ENCODE results near the gene GALNTL6.

- TF ChIP-seq SRF (IDR thresholded peaks at IDR 0.05; ENCODE audit: low read depth) (0 out of 2 replicates have a peak, but pooled peaks have one; percentile 21), CTCF (IDR thresholded peaks at IDR 0.05 in 2 of 3, conservative IDR thresholded peaks at IDR 0.05 in 1 of 3; ENCODE audit: borderline replicate concordance in 1 of 3, insufficient read depth in 1 of 3, low read depth in 2 of 3, low read length in 2 of 3) (no peak), JUND (IDR thresholded peaks at IDR 0.05) (peak; percentile 53), SIN3A (IDR thresholded peaks at IDR 0.05; ENCODE audit: low read depth) (no peak), POLR2A (IDR thresholded peaks at IDR 0.05; ENCODE audit: borderline replicate concordance, extremely low read depth, insufficient read depth, insufficient read length) (no peak), ZBTB33 (IDR thresholded peaks at IDR 0.05; ENCODE audit: extremely low read depth, insufficient replicate concordance, low read length) (no peak), ELF1 (IDR thresholded peaks at IDR 0.05; ENCODE audit: borderline replicate concordance, low read depth) (no peak)
Measured at GRCh38 chr4:172996571-172997216, 1183.5 kb downstream of the GALNTL6 start.
